Epithelial cell of esophagus (primary cell): ENCODE results near the gene ZMYM4.

ENCODE experiments used
- DNase-seq: peaks from one replicate; pipeline ENCODE4 v3.0.0; 2010; ENCODE audit warnings: low read depth
- H3K4me3 ChIP-seq: 2 replicates; pipeline ENCODE4 v1.5.1; 2011; ENCODE audit warnings: mild to moderate bottlenecking, low read length, control low read depth
- CTCF ChIP-seq: IDR thresholded peaks from 2 replicates; pipeline ENCODE4 v1.5.1; 2011; ENCODE audit warnings: low read depth, mild to moderate bottlenecking, low read length, control low read depth, inconsistent platforms; ENCODE audit not compliant: insufficient read depth; ENCODE audit errors: missing control alignments

The ZMYM4 gene

GRCh38 chr1:35261412-35262120, 6.9 kb upstream of the ZMYM4 start:
- no peak overlapping the region for H3K4me3 ChIP-seq
- peak; percentile 71 for DNase-seq
- no peak for TF ChIP-seq CTCF

GRCh38 chr1:35264035-35264434, 4.5 kb upstream of the ZMYM4 start:
- no peak for TF ChIP-seq CTCF
- DNase-seq = no peak
- H3K4me3 ChIP-seq = no peak overlapping the region

- TF ChIP-seq CTCF = no peak
- H3K4me3 ChIP-seq = no peak overlapping the region
- DNase-seq = peak; percentile 50
Observed at GRCh38 chr1:35264871-35265270, 3.6 kb upstream of the ZMYM4 start.

- TF ChIP-seq CTCF = no peak
- DNase-seq = no peak
- no peak overlapping the region for H3K4me3 ChIP-seq
Observed at GRCh38 chr1:35266306-35266705, 2.2 kb upstream of the ZMYM4 start.

GRCh38 chr1:35269201-35269988, 886 bp downstream of the ZMYM4 start:
- DNase-seq = peak; percentile 27
- TF ChIP-seq CTCF = no peak
- H3K4me3 ChIP-seq = peak overlapping the region; percentile 79

- no peak for DNase-seq
Observed at GRCh38 chr1:35269989-35270289, 1.4 kb downstream of the ZMYM4 start.

More at GRCh38 chr1:35269989-35270289, 1.4 kb downstream of the ZMYM4 start:
- TF ChIP-seq CTCF = no peak
- H3K4me3 ChIP-seq = peak overlapping the region; percentile 79
